Measurements from ENCODE around the gene CHRDL1.

- TF ChIP-seq CTCF (IDR thresholded peaks at IDR 0.05; ENCODE audit: insufficient read depth, low read length, poor library complexity, severe bottlenecking) (no peak), EZH2phosphoT487 (conservative IDR thresholded peaks at IDR 0.05; ENCODE audit: low read length) (no peak)
These were observed 7.9 kb upstream of the CHRDL1 start for GRCh38 chrX:110803506-110803905.

Data from SU-DHL-6 (cell line).